Measurements from ENCODE around the gene SH3BP4. TPM values are rescaled to one million over a fixed set of nuclear protein-coding genes. Genes with fewer than 3 reads are reported as not detected.

Gene SH3BP4
- total and polyA plus RNA-seq, 2 of the 8 experiments (the other 6 are each of a cell fraction or from before 2014, with no cell fraction given): 28.3 to 35.4 TPM

GRCh38 chr2:235032949-235033348 is 81.1 kb downstream of the SH3BP4 start:
- H3K9me3 ChIP-seq (ENCODE audit: insufficient read depth in 2 of 2, low read depth in 1 of 2, low read length in 1 of 2): no peaks in the 10 kb centered on the region
- H2BK12ac ChIP-seq (ENCODE audit: low read depth, low read length): no peak overlapping the region
- no peak overlapping the region for H4K5ac ChIP-seq (ENCODE audit: insufficient read length, low read depth, low read length)
- no peak overlapping the region; the same call in 1 of the 2 replicates for H4K8ac ChIP-seq (ENCODE audit: extremely low read depth, insufficient read depth, low read length)
- CTCF ChIA-PET (ENCODE audit: partially characterized antibody): interaction anchor here (0.8 to 1.2 kb wide), 5 partner anchors 10 to 23 kb away, joined by 3 to 4 read pairs (median 3); no protein-coding TSS in a partner anchor
- no peak overlapping the region for H2BK5ac ChIP-seq (ENCODE audit: low read depth, low read length)
- no peak for DNase-seq (ENCODE audit: low read depth in 1 of 2, low spot score in 2 of 2)
- H3K56ac ChIP-seq (replicated peaks; ENCODE audit: insufficient read length, low read depth, low read length): no peak overlapping the region
- no peak for FAIRE-seq
- no peak overlapping the region for H2AK5ac ChIP-seq (ENCODE audit: low read depth, low read length)
- no peak overlapping the region for H3K4ac ChIP-seq (replicated peaks; ENCODE audit: insufficient read length, low read depth, low read length)
- WGBS, 2 experiments (ENCODE audit: extremely low coverage in 1 of 2, insufficient coverage in 1 of 2, insufficient read length in 1 of 2, insufficient replicate concordance in 2 of 2, low coverage in 1 of 2, low lambda C conversion rate in 2 of 2, missing lambda C conversion rate in 1 of 2): 93% methylated on average over 10 of the region's 10 CpGs; no CpG with 5 or more reads in 1 of the 2 experiments
- H2BK20ac ChIP-seq (ENCODE audit: low read length): no peak overlapping the region
- no peak overlapping the region for H3K14ac ChIP-seq (ENCODE audit: insufficient read length)
- POLR2A ChIA-PET (ENCODE audit: partially characterized antibody): no interaction called here
- no peak overlapping the region for H3K23ac ChIP-seq (ENCODE audit: insufficient read length)
- no peak overlapping the region for H4K91ac ChIP-seq (replicated peaks; ENCODE audit: insufficient read length, low read length)
- H3K9ac ChIP-seq (replicated peaks in 1 of 4; ENCODE audit: extremely low read depth in 1 of 4, low read depth in 3 of 4, low read length in 3 of 4): no peak overlapping the region
- H2AFZ ChIP-seq (ENCODE audit: low read length): no peak overlapping the region
- H3K79me1 ChIP-seq (ENCODE audit: low read depth, low read length): peaks cover 24% of the 10 kb centered on the region
- no peak overlapping the region for H2BK15ac ChIP-seq (ENCODE audit: low read length)
- H3K27ac ChIP-seq (ENCODE audit: low read depth, low read length): no peak overlapping the region
- no peaks in the 10 kb centered on the region; a peak in 1 of 7 replicates for H3K4me1 ChIP-seq (replicated peaks in 1 of 4; ENCODE audit: control insufficient read depth in 3 of 4, insufficient read depth in 4 of 4, low read length in 3 of 4)
- no peaks in the 10 kb centered on the region for H3K23me2 ChIP-seq (ENCODE audit: low read depth, low read length)
- H3K27me3 ChIP-seq (replicated peaks in 1 of 4; ENCODE audit: control insufficient read depth in 3 of 4, extremely low read depth in 1 of 4, insufficient read depth in 3 of 4, low read length in 3 of 4): no peaks in the 10 kb centered on the region
- no peak overlapping the region for H3K4me3 ChIP-seq (ENCODE audit: extremely low read depth in 1 of 4, insufficient read depth in 2 of 4, low read depth in 3 of 4, low read length in 4 of 4)
- peaks cover 0 to 57% of the 10 kb centered on the region in 2 experiments; a peak in 2 of 4 replicates for H3K79me2 ChIP-seq (ENCODE audit: control insufficient read depth in 1 of 2, insufficient read depth in 2 of 2, low read length in 2 of 2)
- H4K20me1 ChIP-seq (replicated peaks in 1 of 2; ENCODE audit: control insufficient read depth in 1 of 2, insufficient read depth in 2 of 2, low read length in 2 of 2): peaks cover 5 to 16% of the 10 kb centered on the region in 2 experiments
- peaks cover 0 to 26% (median 4%) of the 10 kb centered on the region in 4 experiments; a peak in 5 of 8 replicates for H3K36me3 ChIP-seq (ENCODE audit: control insufficient read depth in 2 of 4, insufficient read depth in 4 of 4, low read length in 3 of 4)
- H2BK120ac ChIP-seq (replicated peaks; ENCODE audit: low read depth, low read length): no peak overlapping the region
- no peak overlapping the region for H3K4me2 ChIP-seq (ENCODE audit: insufficient read depth in 1 of 2, low read depth in 2 of 2, low read length in 2 of 2)
- H3K18ac ChIP-seq (ENCODE audit: extremely low read depth, low read length): no peak overlapping the region
- TF ChIP-seq SP4 (IDR thresholded peaks at IDR 0.05; ENCODE audit: low read length): no peak
- TF ChIP-seq FOSL1 (IDR thresholded peaks at IDR 0.05; ENCODE audit: insufficient read depth, low read depth, low read length): no peak
- no peak for TF ChIP-seq CBX5 (IDR thresholded peaks at IDR 0.05; ENCODE audit: low read depth, low read length)
- no peak for TF ChIP-seq YY1 (IDR thresholded peaks at IDR 0.05; ENCODE audit: low read depth, low read length)
- no peak for TF ChIP-seq CHD2 (IDR thresholded peaks at IDR 0.05; ENCODE audit: low read length)
- no peak for TF ChIP-seq ATF2 (IDR thresholded peaks at IDR 0.05; ENCODE audit: low read length)
- TF ChIP-seq JUN (IDR thresholded peaks at IDR 0.05; ENCODE audit: low read depth, low read length): no peak
- no peak for TF ChIP-seq TAF1 (IDR thresholded peaks at IDR 0.05; ENCODE audit: low read depth, low read length)
- TF ChIP-seq EZH2 (IDR thresholded peaks at IDR 0.05; ENCODE audit: low read depth, low read length, severe bottlenecking): no peak
- no peak for TF ChIP-seq PHF8 (conservative IDR thresholded peaks at IDR 0.05; ENCODE audit: low read depth, low read length)
- no peak for TF ChIP-seq ZNF274 (IDR thresholded peaks at IDR 0.05; ENCODE audit: borderline replicate concordance, extremely low read depth, low read length)
- TF ChIP-seq SIN3A (conservative IDR thresholded peaks at IDR 0.05 in 1 of 2, IDR thresholded peaks at IDR 0.05 in 1 of 2; ENCODE audit: low read depth in 1 of 2, low read length in 2 of 2): no peak
- no peak for TF ChIP-seq ASH2L (IDR thresholded peaks at IDR 0.05; ENCODE audit: low read length)
